SK-N-MC (cell line): ENCODE data around the gene AGAP6.
"Not testable (repeated sequence)": the region's sequence is repeated elsewhere in the genome, so short reads cannot be mapped to it uniquely, and the experiment has no call there.

Experiments used
- FOXP2 ChIP-seq: optimal IDR thresholded peaks from 2 replicates; pipeline ENCODE3; 2011; ENCODE audit warnings: mild to moderate bottlenecking, moderate library complexity; ENCODE audit not compliant: insufficient read depth; ENCODE audit errors: extremely low read length, control extremely low read depth
- POLR2AphosphoS5 ChIP-seq: IDR thresholded peaks from 2 replicates; pipeline ENCODE4 v1.6.1; 2012; ENCODE audit warnings: mild to moderate bottlenecking, low read depth, low read length, borderline replicate concordance

DNA sequence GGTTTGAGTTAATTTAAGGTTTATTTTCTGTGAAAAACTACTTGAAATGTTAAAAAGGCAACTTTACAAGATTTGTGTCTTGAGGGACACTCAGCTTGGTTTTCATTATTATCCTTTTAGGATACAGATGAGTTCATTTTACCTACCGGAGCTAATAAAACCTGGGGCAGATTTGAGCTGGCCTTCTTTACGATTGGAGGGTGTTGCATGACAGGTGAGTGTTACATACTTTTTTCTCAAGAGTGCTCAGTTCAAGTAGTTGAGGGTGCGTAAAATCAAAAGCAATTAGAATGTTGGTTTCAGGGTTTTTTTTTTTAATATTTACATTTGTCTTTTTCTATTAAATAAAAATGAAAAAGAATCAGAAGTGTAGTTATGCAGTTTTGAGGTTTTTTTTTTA is 36.2 kb upstream of the AGAP6 start:
- not testable (repeated sequence) for TF ChIP-seq POLR2AphosphoS5, FOXP2
